OCI-LY7 (cell line): ENCODE data around the gene PLCB1.

ENCODE experiments used
- CTCF ChIP-seq: fragments of 200-600 bp; sonication (generic); conservative IDR thresholded peaks from 2 replicates; pipeline ENCODE4 v1.5.1; 2014; ENCODE audit warnings: mild to moderate bottlenecking, antibody characterized with exemption, low read length, moderate library complexity, mixed read lengths
- EZH2phosphoT487 ChIP-seq: fragments of 200-600 bp; sonication (generic); IDR thresholded peaks from 2 replicates; pipeline ENCODE4 v1.6.1; 2018; ENCODE audit warnings: low read depth, borderline replicate concordance, mild to moderate bottlenecking, mixed run types, antibody characterized with exemption, low read length, moderate library complexity, mixed read lengths

DNA sequence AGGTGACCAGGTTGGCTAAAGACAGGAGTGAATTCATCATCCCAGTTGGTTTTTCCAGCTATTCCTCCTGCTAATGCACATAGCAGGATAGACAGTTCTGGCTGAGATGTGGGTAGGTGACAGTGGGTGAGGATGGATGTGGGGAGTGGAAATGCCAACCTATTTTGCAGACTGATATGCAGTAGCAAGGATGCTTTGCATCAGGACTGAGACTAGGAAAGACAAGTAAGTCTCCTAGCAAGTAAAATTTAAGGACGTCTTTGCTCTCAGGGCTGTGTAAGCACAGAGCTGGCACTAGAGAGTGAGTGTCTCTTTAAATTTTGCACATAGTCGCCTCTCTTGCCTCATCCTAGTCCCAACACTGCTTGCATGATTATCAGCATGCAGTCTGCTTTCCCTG lies 568.7 kb downstream of the PLCB1 start:
- no peak for TF ChIP-seq CTCF
- TF ChIP-seq EZH2phosphoT487: no peak
